IMR-90 (cell line): ENCODE data around the gene NADK2. TPM values are rescaled to one million over a fixed set of nuclear protein-coding genes. Genes with fewer than 3 reads are reported as not detected.
"Not testable (repeated sequence)": the region's sequence is repeated elsewhere in the genome, so short reads cannot be mapped to it uniquely, and the experiment has no call there.

Experiments used
- ATAC-seq: fragments of 200-7000 bp; cut with Tn5 transposase; 2 replicates; pipeline ENCODE4 v1.9.1; 2020; ENCODE audit warnings: low read depth, mild to moderate bottlenecking, moderate library complexity
- BruUV-seq: library from RNA; stranded (reverse); fragments of 400-500 nt; replicated peaks from 2 replicates; lab custom pipeline; 2021; lab: Mats Ljungman, UMichigan
- CTCF ChIA-PET: fragments of 300-600 bp; formaldehyde crosslinking; extraction: SDS; loops from one replicate; lab custom pipeline; 2021; ENCODE audit warnings: antibody characterized with exemption; lab: Yijun Ruan, JAX
- POLR2A ChIA-PET: fragments of 300-600 bp; sonication (Branson Sonifier 250); formaldehyde crosslinking; loops from one replicate; lab custom pipeline; 2022; ENCODE audit warnings: antibody characterized with exemption; ENCODE audit not compliant: unreplicated experiment; lab: Charles Lee
- DNase-seq: peaks from one replicate; pipeline ENCODE4 v3.0.0; 2013
- H2AFZ ChIP-seq: replicated peaks from 2 replicates; pipeline ENCODE3; 2013; ENCODE audit warnings: low read length, mild to moderate bottlenecking; ENCODE audit not compliant: poor library complexity
- H2AK5ac ChIP-seq: 2 replicates; pipeline ENCODE4 v1.6.1; 2013; ENCODE audit warnings: low read depth, low read length, inconsistent platforms
- H2AK9ac ChIP-seq: replicated peaks from 2 replicates; pipeline ENCODE3; 2013; ENCODE audit warnings: mild to moderate bottlenecking, low read depth, low read length, moderate library complexity; ENCODE audit not compliant: poor library complexity
- H2BK120ac ChIP-seq: 2 replicates; pipeline ENCODE4 v1.6.1; 2013; ENCODE audit warnings: low read depth, low read length, inconsistent platforms
- H2BK15ac ChIP-seq: 3 replicates; pipeline ENCODE4 v1.6.1; 2013; ENCODE audit warnings: low read depth, low read length, inconsistent platforms
- H2BK20ac ChIP-seq: 2 replicates; pipeline ENCODE4 v1.6.1; 2013; ENCODE audit warnings: low read depth, mild to moderate bottlenecking, inconsistent platforms, low read length, moderate library complexity
- H2BK5ac ChIP-seq: 2 replicates; pipeline ENCODE4 v1.6.1; 2013; ENCODE audit warnings: mild to moderate bottlenecking, low read depth, low read length, inconsistent platforms; ENCODE audit not compliant: poor library complexity, severe bottlenecking
- H3K14ac ChIP-seq: replicated peaks from 2 replicates; pipeline ENCODE4 v1.6.1; 2013; ENCODE audit warnings: low read depth, low read length, inconsistent platforms
- H3K18ac ChIP-seq: 2 replicates; pipeline ENCODE4 v1.6.1; 2013; ENCODE audit warnings: low read depth, low read length, control low read depth
- H3K23ac ChIP-seq: 2 replicates; pipeline ENCODE4 v1.6.1; 2013; ENCODE audit warnings: low read depth, low read length, inconsistent platforms
- H3K27ac ChIP-seq: 2 replicates; pipeline ENCODE4 v1.5.1; 2013; ENCODE audit warnings: mild to moderate bottlenecking, control low read depth, low read length; ENCODE audit not compliant: insufficient read depth
- H3K27me3 ChIP-seq: 2 replicates; pipeline ENCODE4 v1.6.1; 2013; ENCODE audit warnings: low read length; ENCODE audit not compliant: control insufficient read depth, insufficient read depth
- H3K36me3 ChIP-seq: 2 replicates; pipeline ENCODE4 v1.6.1; 2013; ENCODE audit warnings: low read length, mixed read lengths; ENCODE audit not compliant: control insufficient read depth, insufficient read depth
- H3K4ac ChIP-seq: 2 replicates; pipeline ENCODE4 v1.6.1; 2013; ENCODE audit warnings: low read depth, low read length, inconsistent platforms
- H3K4me1 ChIP-seq: 2 replicates; pipeline ENCODE4 v1.6.1; 2013; ENCODE audit warnings: low read length, mixed read lengths; ENCODE audit not compliant: control insufficient read depth, insufficient read depth
- H3K4me2 ChIP-seq: 2 replicates; pipeline ENCODE4 v1.6.1; 2013; ENCODE audit warnings: low read depth, mild to moderate bottlenecking, control low read depth, low read length, moderate library complexity
- H3K4me3 ChIP-seq: 2 replicates; pipeline ENCODE4 v1.5.1; 2013; ENCODE audit warnings: low read depth, mild to moderate bottlenecking, control low read depth, low read length, moderate library complexity; ENCODE audit not compliant: insufficient read depth
- H3K56ac ChIP-seq: 2 replicates; pipeline ENCODE4 v1.6.1; 2013; ENCODE audit warnings: low read length, inconsistent platforms; ENCODE audit not compliant: insufficient read depth; ENCODE audit errors: extremely low read depth
- H3K79me1 ChIP-seq, 2 experiments: 2 replicates each; pipeline ENCODE4 v1.6.1; 2013; ENCODE audit warnings: low read length in 2 of 2, inconsistent platforms in 1 of 2, low read depth in 1 of 2
- H3K9ac ChIP-seq: 2 replicates; pipeline ENCODE4 v1.6.1; 2013; ENCODE audit warnings: low read depth, low read length, control low read depth
- H3K9me1 ChIP-seq: 2 replicates; pipeline ENCODE4 v1.6.1; 2013; ENCODE audit warnings: low read length, inconsistent platforms; ENCODE audit not compliant: insufficient read depth
- H3K9me3 ChIP-seq: 2 replicates; pipeline ENCODE4 v1.6.1; 2013; ENCODE audit warnings: low read length; ENCODE audit not compliant: control insufficient read depth, insufficient read depth
- H4K20me1 ChIP-seq: 2 replicates; pipeline ENCODE4 v1.6.1; 2013; ENCODE audit warnings: low read length, inconsistent platforms; ENCODE audit not compliant: insufficient read depth
- H4K5ac ChIP-seq: 2 replicates; pipeline ENCODE4 v1.6.1; 2013; ENCODE audit warnings: mild to moderate bottlenecking, low read depth, low read length, control low read depth
- H4K8ac ChIP-seq, 2 experiments: 2 replicates each; pipeline ENCODE4 v1.6.1; 2013; ENCODE audit warnings: low read depth in 2 of 2, low read length in 2 of 2, control low read depth in 1 of 2, inconsistent platforms in 1 of 2
- H4K91ac ChIP-seq: 2 replicates; pipeline ENCODE4 v1.6.1; 2013; ENCODE audit warnings: low read depth, low read length, inconsistent platforms; ENCODE audit not compliant: insufficient read depth
- CEBPB ChIP-seq: IDR thresholded peaks from 2 replicates; pipeline ENCODE4 v1.6.1; 2012; ENCODE audit warnings: low read depth, low read length, improper control_type of control experiment
- CHD1 ChIP-seq: IDR thresholded peaks from 2 replicates; pipeline ENCODE4 v1.6.1; 2012; ENCODE audit warnings: low read depth, low read length, improper control_type of control experiment
- FOS ChIP-seq: fragments of 150-350 bp; IDR thresholded peaks from 2 replicates; pipeline ENCODE4 v1.6.1; 2016; ENCODE audit warnings: low read depth, low read length
- MAFK ChIP-seq: IDR thresholded peaks from 2 replicates; pipeline ENCODE4 v1.6.1; 2012; ENCODE audit warnings: low read depth, low read length, improper control_type of control experiment
- MAZ ChIP-seq: IDR thresholded peaks from 2 replicates; pipeline ENCODE4 v1.6.1; 2012; ENCODE audit warnings: low read depth, mild to moderate bottlenecking, low read length, improper control_type of control experiment, moderate library complexity, borderline replicate concordance
- MXI1 ChIP-seq: IDR thresholded peaks from 2 replicates; pipeline ENCODE4 v1.6.1; 2012; ENCODE audit warnings: low read depth, mild to moderate bottlenecking, low read length, moderate library complexity, borderline replicate concordance
- NFE2L2 ChIP-seq: fragments of 150-350 bp; IDR thresholded peaks from 2 replicates; pipeline ENCODE4 v1.6.1; 2016; ENCODE audit warnings: low read depth, mild to moderate bottlenecking, low read length
- POLR2A ChIP-seq: IDR thresholded peaks from 2 replicates; pipeline ENCODE4 v1.6.1; 2012; ENCODE audit warnings: mild to moderate bottlenecking, low read depth, low read length
- RAD21 ChIP-seq: IDR thresholded peaks from 2 replicates; pipeline ENCODE4 v1.6.1; 2012; ENCODE audit warnings: low read length, improper control_type of control experiment
- SMC3 ChIP-seq: fragments of 150-350 bp; IDR thresholded peaks from 2 replicates; pipeline ENCODE4 v1.6.1; 2016; ENCODE audit warnings: low read depth, mild to moderate bottlenecking, antibody characterized with exemption, low read length, moderate library complexity
- WGBS, 2 experiments: methylation state at CpG; one replicate each; pipeline versions ENCODE4 v1.1.5 to v1.1.7; 2013; ENCODE audit warnings: missing lambda C conversion rate in 2 of 2; ENCODE audit not compliant: insufficient read length in 1 of 2; ENCODE audit errors: extremely low coverage in 2 of 2; 5-methylcytosine and 5-hydroxymethylcytosine counted together
- dilution Hi-C: fragments of 300-500 bp; cut with HindIII; formaldehyde crosslinking; loops from one replicate; pipeline ENCODE4 v1.14.3; 2018; ENCODE audit warnings: low sequenced_read_pairs; ENCODE audit not compliant: unreplicated experiment
- in situ Hi-C: fragments of 300-500 bp; cut with MboI; formaldehyde crosslinking; loops from 3 replicates; pipeline ENCODE4 v1.14.3; 2019; ENCODE audit warnings: low sequenced_read_pairs, inconsistent platforms, mixed read lengths
- intact Hi-C: fragments of 100-400 bp; cut with micrococcal nuclease; formaldehyde crosslinking; loops from 2 replicates; pipeline ENCODE4 v1.10.0; 2022
- polyA plus RNA-seq, 3 experiments: library from polyadenylated mRNA; depleted of rRNA; stranded (reverse); fragments of >200 nt; gene quantifications; 2 replicates each; pipeline ENCODE4 v1.2.3, GENCODE V29; 2012; ENCODE audit warnings: low replicate concordance in 1 of 3
- total RNA-seq: library from RNA; depleted of rRNA; stranded (reverse); fragments of >200 nt; gene quantifications from 2 replicates; pipeline ENCODE4 v1.2.3, GENCODE V29; 2012

The NADK2 gene
- total and polyA plus RNA-seq, 2 of the 4 experiments (the other 2 are of a cell fraction) = 7.4 to 17.4 TPM

- no peaks in the 10 kb centered on the region for H3K9me3 ChIP-seq
- no peaks in the 10 kb centered on the region for H3K79me1 ChIP-seq
- no peaks in the 10 kb centered on the region for H3K4me1 ChIP-seq
- intact Hi-C loops (no loop called here), dilution Hi-C loops (no loop called here), in situ Hi-C loops (no loop called here)
- no peak overlapping the region for H3K4me2 ChIP-seq
- H2BK20ac ChIP-seq = no peak overlapping the region
- BruUV-seq = no TSS peak
- H3K27ac ChIP-seq = no peak overlapping the region
- H3K9me1 ChIP-seq = no peaks in the 10 kb centered on the region
- H2BK120ac ChIP-seq = no peak overlapping the region
- no peak overlapping the region for H4K91ac ChIP-seq
- H3K27me3 ChIP-seq = no peaks in the 10 kb centered on the region; the same call in 1 of the 2 replicates
- H2BK5ac ChIP-seq = no peak overlapping the region
- WGBS, 2 experiments = 20% methylated on average over 1 of the region's 2 CpGs; no CpG with 5 or more reads in 1 of the 2 experiments
- ChIA-PET POLR2A (no interaction called here), CTCF (interaction anchor here (1.0 kb wide), 1 partner anchor 44 kb away, joined by 3 read pairs; the partner anchor contains the start of gene NADK2)
- H3K18ac ChIP-seq = no peak overlapping the region
- H4K5ac ChIP-seq = no peak overlapping the region
- TF ChIP-seq MXI1 = no peak
- no peak for TF ChIP-seq SMC3
- TF ChIP-seq MAZ = no peak
- TF ChIP-seq FOS = no peak
- TF ChIP-seq RAD21 = no peak
- no peak for TF ChIP-seq MAFK
- no peak for TF ChIP-seq POLR2A
- TF ChIP-seq NFE2L2 = no peak
- TF ChIP-seq CEBPB = no peak
- no peak for TF ChIP-seq CHD1
- no peak overlapping the region for H3K14ac ChIP-seq
- H3K9ac ChIP-seq = no peak overlapping the region
- ATAC-seq (no peak), DNase-seq (no peak)
- no peak overlapping the region for H3K56ac ChIP-seq
- H3K4me3 ChIP-seq = no peak overlapping the region
- H3K23ac ChIP-seq = no peak overlapping the region
- H4K8ac ChIP-seq = no peak overlapping the region
- no peak overlapping the region for H2BK15ac ChIP-seq
- H3K36me3 ChIP-seq = no peaks in the 10 kb centered on the region
- H3K4ac ChIP-seq = no peak overlapping the region
- H2AK5ac ChIP-seq = no peak overlapping the region
- H2AFZ ChIP-seq = no peak overlapping the region
- H4K20me1 ChIP-seq = no peaks in the 10 kb centered on the region
- H2AK9ac ChIP-seq = no peak overlapping the region
Observed at GRCh38 chr5:36285837-36286615, 44.3 kb upstream of the NADK2 start.

- CTCF ChIA-PET = interaction anchor here (0.6 kb wide), 1 partner anchor 225 kb away, joined by 3 read pairs; no protein-coding TSS in a partner anchor
- in situ Hi-C loops = not testable (repeated sequence)
- WGBS, 2 experiments = no CpG with 5 or more reads among the region's 3 CpGs
Observed at GRCh38 chr5:36283775-36284174, 42.0 kb upstream of the NADK2 start.

More at GRCh38 chr5:36283775-36284174, 42.0 kb upstream of the NADK2 start:
- H3K4ac ChIP-seq, BruUV-seq, H3K79me1 ChIP-seq, POLR2A ChIA-PET, DNase-seq, intact Hi-C loops, H3K56ac ChIP-seq, H2BK5ac ChIP-seq, ATAC-seq, H3K18ac ChIP-seq, H3K9me1 ChIP-seq, H3K27ac ChIP-seq, H2AK9ac ChIP-seq, H2AFZ ChIP-seq, H4K5ac ChIP-seq, H2BK15ac ChIP-seq, H3K4me1 ChIP-seq, H3K14ac ChIP-seq, H3K9ac ChIP-seq, H4K91ac ChIP-seq, H3K4me2 ChIP-seq, H2AK5ac ChIP-seq, H2BK120ac ChIP-seq, H3K9me3 ChIP-seq, H3K36me3 ChIP-seq, dilution Hi-C loops, H3K23ac ChIP-seq, H4K20me1 ChIP-seq, H3K4me3 ChIP-seq, H4K8ac ChIP-seq, H2BK20ac ChIP-seq, H3K27me3 ChIP-seq: not testable (repeated sequence)
